ENCODE results near the gene MUC4. TPM values are rescaled to one million over a fixed set of nuclear protein-coding genes. Genes with fewer than 3 reads are reported as not detected.

The MUC4 gene
- total RNA-seq, 1 donor from 2014 or later: not detected

DNA sequence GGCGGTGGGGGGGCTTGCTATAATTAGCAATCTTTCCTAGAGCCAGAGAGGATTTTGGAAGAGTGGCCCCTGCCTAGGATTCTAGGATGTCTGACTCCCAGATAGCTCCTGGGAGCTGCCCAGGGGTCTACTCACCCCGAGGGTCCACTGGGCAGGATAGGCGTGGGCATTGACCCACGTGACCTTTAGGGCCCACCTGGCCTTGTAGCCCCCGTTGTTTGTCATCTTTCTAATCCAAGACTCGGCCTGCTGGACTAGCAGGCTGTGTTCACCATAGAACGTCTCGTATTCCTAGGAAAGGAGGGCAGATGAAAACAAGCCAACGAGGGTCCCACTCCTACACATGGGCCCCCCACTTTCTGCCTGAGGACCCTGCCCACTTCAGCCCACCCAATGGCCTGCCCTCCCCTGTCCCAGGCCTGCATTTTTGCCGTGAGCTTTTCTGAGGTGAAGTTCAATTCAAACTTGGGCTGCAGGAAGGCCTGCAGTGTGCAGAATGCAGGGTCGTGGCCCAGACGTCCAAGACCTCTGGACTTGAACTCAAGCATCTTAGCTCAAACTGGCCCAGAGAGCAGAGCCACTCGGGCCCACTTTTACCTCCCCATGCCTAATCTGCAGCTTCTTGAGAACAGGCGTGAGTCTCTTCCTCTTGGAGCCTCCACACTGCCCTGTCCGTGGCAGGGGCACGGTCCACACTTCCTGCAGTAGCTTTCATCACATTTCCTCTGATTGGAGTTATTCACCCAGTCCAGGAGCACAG is 41.5 kb downstream of the MUC4 start:
- Mint-ChIP-seq H3K36me3 (ENCODE audit: low read depth) (no peaks in the 10 kb centered on the region), H3K9me3 (ENCODE audit: low read depth) (no peaks in the 10 kb centered on the region), H3K27ac (ENCODE audit: unreplicated experiment) (no peak overlapping the region), H3K4me1 (ENCODE audit: low read depth) (no peaks in the 10 kb centered on the region), H3K27me3 (ENCODE audit: low read depth) (peaks cover 2% of the 10 kb centered on the region), H3K4me3 (ENCODE audit: unreplicated experiment) (no peak overlapping the region)
- no peak for DNase-seq (ENCODE audit: low spot score)
- TF ChIP-seq, protein P1, sequence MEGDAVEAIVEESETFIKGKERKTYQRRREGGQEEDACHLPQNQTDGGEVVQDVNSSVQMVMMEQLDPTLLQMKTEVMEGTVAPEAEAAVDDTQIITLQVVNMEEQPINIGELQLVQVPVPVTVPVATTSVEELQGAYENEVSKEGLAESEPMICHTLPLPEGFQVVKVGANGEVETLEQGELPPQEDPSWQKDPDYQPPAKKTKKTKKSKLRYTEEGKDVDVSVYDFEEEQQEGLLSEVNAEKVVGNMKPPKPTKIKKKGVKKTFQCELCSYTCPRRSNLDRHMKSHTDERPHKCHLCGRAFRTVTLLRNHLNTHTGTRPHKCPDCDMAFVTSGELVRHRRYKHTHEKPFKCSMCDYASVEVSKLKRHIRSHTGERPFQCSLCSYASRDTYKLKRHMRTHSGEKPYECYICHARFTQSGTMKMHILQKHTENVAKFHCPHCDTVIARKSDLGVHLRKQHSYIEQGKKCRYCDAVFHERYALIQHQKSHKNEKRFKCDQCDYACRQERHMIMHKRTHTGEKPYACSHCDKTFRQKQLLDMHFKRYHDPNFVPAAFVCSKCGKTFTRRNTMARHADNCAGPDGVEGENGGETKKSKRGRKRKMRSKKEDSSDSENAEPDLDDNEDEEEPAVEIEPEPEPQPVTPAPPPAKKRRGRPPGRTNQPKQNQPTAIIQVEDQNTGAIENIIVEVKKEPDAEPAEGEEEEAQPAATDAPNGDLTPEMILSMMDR (IDR thresholded peaks at IDR 0.05): no peak

DNA sequence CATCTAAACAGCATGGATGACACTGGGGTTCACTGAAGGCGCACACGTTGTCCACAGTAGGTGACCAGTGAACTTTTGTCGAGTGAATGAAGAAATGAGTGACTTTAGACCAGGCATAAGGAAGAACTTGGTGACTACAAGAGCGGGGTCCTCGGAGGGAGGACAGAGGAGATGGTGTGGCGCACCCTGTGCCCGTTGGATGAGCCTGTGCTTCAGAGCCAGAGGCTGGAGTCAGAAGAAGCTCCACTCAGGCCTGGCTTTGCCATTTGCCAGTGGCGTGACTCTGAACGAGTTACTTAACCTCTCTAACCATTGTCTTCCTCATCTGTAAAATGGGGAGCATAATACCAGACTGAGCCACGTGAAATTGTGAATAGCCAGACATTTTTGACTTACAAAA is 42.2 kb downstream of the MUC4 start:
- no peak for DNase-seq (ENCODE audit: low spot score)
- H3K9me3 Mint-ChIP-seq (ENCODE audit: low read depth): no peaks in the 10 kb centered on the region
- H3K27me3 Mint-ChIP-seq (ENCODE audit: low read depth): peaks cover 2% of the 10 kb centered on the region
- H3K36me3 Mint-ChIP-seq (ENCODE audit: low read depth): no peaks in the 10 kb centered on the region
- H3K4me3 Mint-ChIP-seq (ENCODE audit: unreplicated experiment): no peak overlapping the region
- no peak overlapping the region for H3K27ac Mint-ChIP-seq (ENCODE audit: unreplicated experiment)
- TF ChIP-seq, protein P1 (IDR thresholded peaks at IDR 0.05): no peak
- no peaks in the 10 kb centered on the region for H3K4me1 Mint-ChIP-seq (ENCODE audit: low read depth)

DNA sequence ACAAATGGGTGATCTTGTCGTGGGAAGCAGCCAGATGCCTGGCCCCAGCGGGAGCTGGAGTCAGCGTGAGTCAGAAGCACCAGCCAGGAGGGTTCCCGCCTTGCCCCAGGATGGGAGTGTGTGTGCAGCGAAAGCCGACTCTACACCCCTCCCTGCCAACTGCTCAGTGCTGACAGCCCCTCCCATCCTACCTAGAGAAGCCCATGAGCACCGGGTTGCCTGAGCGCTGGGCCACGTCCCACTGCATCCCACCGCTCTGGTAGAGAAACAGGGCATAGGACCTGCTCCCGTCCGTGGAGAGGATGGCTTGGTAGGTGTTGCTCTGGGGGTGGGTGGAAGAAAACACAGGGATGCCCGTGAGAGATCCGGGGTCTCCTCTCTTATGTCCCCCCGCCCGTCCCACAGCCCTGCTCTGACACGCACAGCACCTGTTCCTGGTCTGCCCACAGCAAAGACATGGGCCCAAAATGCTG is 42.9 kb downstream of the MUC4 start:
- no peak overlapping the region for H3K27ac Mint-ChIP-seq (ENCODE audit: unreplicated experiment)
- H3K9me3 Mint-ChIP-seq (ENCODE audit: low read depth): no peaks in the 10 kb centered on the region
- no peaks in the 10 kb centered on the region for H3K36me3 Mint-ChIP-seq (ENCODE audit: low read depth)
- no peaks in the 10 kb centered on the region for H3K4me1 Mint-ChIP-seq (ENCODE audit: low read depth)
- peaks cover 2% of the 10 kb centered on the region for H3K27me3 Mint-ChIP-seq (ENCODE audit: low read depth)
- no peak overlapping the region for H3K4me3 Mint-ChIP-seq (ENCODE audit: unreplicated experiment)
- TF ChIP-seq, protein P1 (IDR thresholded peaks at IDR 0.05): no peak
- no peak for DNase-seq (ENCODE audit: low spot score)

DNA sequence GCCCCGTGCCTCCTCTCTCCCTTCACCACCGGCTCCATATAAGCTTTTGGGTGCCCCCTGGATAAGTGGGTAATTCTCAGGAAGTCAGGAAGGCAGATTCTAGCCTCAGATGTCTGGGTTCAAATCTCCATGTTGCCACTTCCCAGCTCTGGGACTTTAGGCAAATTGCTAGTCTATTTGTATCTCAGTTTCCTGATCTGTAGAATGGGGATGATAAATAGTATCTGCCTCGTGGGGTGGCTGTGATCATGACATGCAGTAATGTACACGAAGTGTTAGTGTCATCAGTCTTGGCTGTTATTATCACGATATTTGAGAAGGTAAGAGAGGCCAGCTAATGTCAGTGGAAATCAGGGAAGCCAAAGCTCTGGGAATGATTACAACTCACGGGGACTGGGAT is 43.3 kb downstream of the MUC4 start:
- Mint-ChIP-seq H3K4me3 (ENCODE audit: unreplicated experiment) (no peak overlapping the region), H3K27ac (ENCODE audit: unreplicated experiment) (no peak overlapping the region), H3K27me3 (ENCODE audit: low read depth) (peaks cover 2% of the 10 kb centered on the region), H3K4me1 (ENCODE audit: low read depth) (no peaks in the 10 kb centered on the region), H3K9me3 (ENCODE audit: low read depth) (no peaks in the 10 kb centered on the region), H3K36me3 (ENCODE audit: low read depth) (no peaks in the 10 kb centered on the region)
- TF ChIP-seq, protein P1 (IDR thresholded peaks at IDR 0.05): no peak
- no peak for DNase-seq (ENCODE audit: low spot score)

DNA sequence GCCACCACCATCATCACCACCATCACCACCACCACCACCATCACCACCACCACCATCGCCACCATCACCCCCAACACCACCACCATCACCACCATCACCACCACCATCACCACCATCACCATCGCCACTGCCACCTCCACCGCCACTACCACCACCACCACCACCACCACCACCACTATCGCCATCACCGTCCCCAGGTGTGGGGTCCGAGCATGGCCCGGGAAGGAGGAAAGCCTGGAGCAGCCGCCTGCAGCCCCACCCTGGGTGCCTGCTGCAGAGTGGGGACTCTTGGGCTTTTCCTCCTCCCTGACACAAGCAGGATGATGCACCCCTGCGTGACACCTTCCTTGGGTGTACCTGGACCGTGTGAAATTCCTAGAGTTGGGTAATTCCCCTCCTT is 43.9 kb downstream of the MUC4 start:
- H3K27me3 Mint-ChIP-seq (ENCODE audit: low read depth): peaks cover 2% of the 10 kb centered on the region
- H3K4me3 Mint-ChIP-seq (ENCODE audit: unreplicated experiment): no peak overlapping the region
- TF ChIP-seq, protein P1 (IDR thresholded peaks at IDR 0.05): no peak
- no peaks in the 10 kb centered on the region for H3K36me3 Mint-ChIP-seq (ENCODE audit: low read depth)
- no peaks in the 10 kb centered on the region for H3K9me3 Mint-ChIP-seq (ENCODE audit: low read depth)
- H3K4me1 Mint-ChIP-seq (ENCODE audit: low read depth): no peaks in the 10 kb centered on the region
- DNase-seq (ENCODE audit: low spot score): no peak
- no peak overlapping the region for H3K27ac Mint-ChIP-seq (ENCODE audit: unreplicated experiment)

Measured in chondrocyte (in vitro differentiated cells).